Measurements from ENCODE around the gene UPK1A.
"Not testable (repeated sequence)": the region's sequence is repeated elsewhere in the genome, so short reads cannot be mapped to it uniquely, and the experiment has no call there.

Gene UPK1A

GRCh38 chr19:35718345-35719041 lies 52.2 kb downstream of the UPK1A start:
- DNase-seq (ENCODE audit: low spot score) = peak; percentile 29

- no peak for DNase-seq (ENCODE audit: low spot score)
Observed at GRCh38 chr19:35719402-35720162, 53.3 kb downstream of the UPK1A start.

GRCh38 chr19:35720163-35720524 lies 53.8 kb downstream of the UPK1A start:
- DNase-seq (ENCODE audit: low spot score) = no peak

GRCh38 chr19:35720648-35721047 lies 54.3 kb downstream of the UPK1A start:
- DNase-seq (ENCODE audit: low spot score) = no peak

- no peak for DNase-seq (ENCODE audit: low spot score)
Observed at GRCh38 chr19:35721374-35721773, 55.1 kb downstream of the UPK1A start.

GRCh38 chr19:35722461-35722860 lies 56.1 kb downstream of the UPK1A start:
- DNase-seq (ENCODE audit: low spot score) = no peak

GRCh38 chr19:35722897-35723296 lies 56.6 kb downstream of the UPK1A start:
- no peak for DNase-seq (ENCODE audit: low spot score)

- DNase-seq (ENCODE audit: low spot score) = no peak
Observed at GRCh38 chr19:35723671-35724070, 57.4 kb downstream of the UPK1A start.

- not testable (repeated sequence) for DNase-seq (ENCODE audit: low spot score)
Observed at GRCh38 chr19:35724132-35724531, 57.8 kb downstream of the UPK1A start.

- DNase-seq (ENCODE audit: low spot score) = no peak
Observed at GRCh38 chr19:35724560-35724959, 58.2 kb downstream of the UPK1A start.

GRCh38 chr19:35725216-35725861 lies 59.0 kb downstream of the UPK1A start:
- DNase-seq (ENCODE audit: low spot score) = no peak

- DNase-seq (ENCODE audit: low spot score) = no peak
Observed at GRCh38 chr19:35727053-35727955, 61.0 kb downstream of the UPK1A start.

Measured in SW480 (cell line).